ENCODE data around the gene ULBP2.

GRCh38 chr6:149915970-149916865, 25.6 kb upstream of the ULBP2 start:
- TF ChIP-seq CTCF (IDR thresholded peaks at IDR 0.05): no peak
- no peak for TF ChIP-seq POLR2A (IDR thresholded peaks at IDR 0.05)
- no peak for TF ChIP-seq POLR2AphosphoS5 (IDR thresholded peaks at IDR 0.05)
